WERI-Rb-1 (cell line): Measurements from ENCODE around the gene RARG.
A peak's percentile ranks its signal among the peaks of the same experiment; 100 is the strongest.

Experiments used
- DNase-seq: peaks from one replicate; pipeline ENCODE4 v3.0.0-alpha.2; 2020
- H3K27ac ChIP-seq: fragments of 250-450 bp; sonication (Bioruptor Pico); 2 replicates; pipeline ENCODE4 v1.5.1; 2020; ENCODE audit warnings: mild to moderate bottlenecking, moderate library complexity
- H3K27me3 ChIP-seq: fragments of 250-450 bp; sonication (Bioruptor Pico); 2 replicates; pipeline ENCODE4 v1.5.1; 2021; ENCODE audit warnings: mild to moderate bottlenecking, low read depth, moderate library complexity; ENCODE audit not compliant: insufficient read depth, severe bottlenecking
- H3K36me3 ChIP-seq: fragments of 250-450 bp; sonication (Bioruptor Pico); 2 replicates; pipeline ENCODE4 v1.5.1; 2020; ENCODE audit warnings: mild to moderate bottlenecking, moderate library complexity
- H3K4me3 ChIP-seq: 2 replicates; pipeline ENCODE4 v1.5.1; 2011; ENCODE audit warnings: low read depth, mild to moderate bottlenecking, control low read depth, low read length
- H3K9me3 ChIP-seq: fragments of 250-450 bp; sonication (Bioruptor Pico); 2 replicates; pipeline ENCODE4 v1.5.1; 2021; ENCODE audit warnings: mild to moderate bottlenecking, moderate library complexity; ENCODE audit not compliant: severe bottlenecking
- CTCF ChIP-seq: IDR thresholded peaks from 2 replicates; pipeline ENCODE4 v1.5.1; 2011; ENCODE audit warnings: low read depth, mild to moderate bottlenecking, control low read depth, inconsistent platforms, low read length

Gene RARG

GRCh38 chr12:53174881-53175491 lies 57.0 kb downstream of the RARG start:
- DNase-seq, result no peak
- TF ChIP-seq CTCF, result peak; percentile 45; the same call in 1 of the 2 replicates

GRCh38 chr12:53173085-53173715 lies 58.8 kb downstream of the RARG start:
- Histone ChIP-seq H3K9me3 (no peaks in the 10 kb centered on the region), H3K27ac (no peak overlapping the region), H3K36me3 (no peaks in the 10 kb centered on the region), H3K27me3 (no peaks in the 10 kb centered on the region), H3K4me3 (no peak overlapping the region)
- no peak for DNase-seq
- TF ChIP-seq CTCF, result no peak

More at GRCh38 chr12:53174881-53175491, 57.0 kb downstream of the RARG start:
- Histone ChIP-seq H3K4me3 (no peak overlapping the region), H3K27me3 (no peaks in the 10 kb centered on the region), H3K36me3 (no peaks in the 10 kb centered on the region), H3K9me3 (no peaks in the 10 kb centered on the region), H3K27ac (no peak overlapping the region)

GRCh38 chr12:53172352-53172751 lies 59.7 kb downstream of the RARG start:
- Histone ChIP-seq H3K27me3 (no peaks in the 10 kb centered on the region), H3K27ac (no peak overlapping the region), H3K36me3 (no peaks in the 10 kb centered on the region), H3K9me3 (no peaks in the 10 kb centered on the region), H3K4me3 (no peak overlapping the region)
- TF ChIP-seq CTCF, result no peak
- DNase-seq, result no peak

- H3K9me3 ChIP-seq, result no peaks in the 10 kb centered on the region
- no peak for DNase-seq
- H3K36me3 ChIP-seq, result no peaks in the 10 kb centered on the region
- no peak overlapping the region for H3K27ac ChIP-seq
- no peak overlapping the region for H3K4me3 ChIP-seq
- no peaks in the 10 kb centered on the region for H3K27me3 ChIP-seq
- TF ChIP-seq CTCF, result no peak
Measured at GRCh38 chr12:53171725-53172329, 60.2 kb downstream of the RARG start.

GRCh38 chr12:53170876-53171724 lies 60.9 kb downstream of the RARG start:
- Histone ChIP-seq H3K4me3 (no peak overlapping the region), H3K36me3 (no peaks in the 10 kb centered on the region), H3K27ac (no peak overlapping the region), H3K27me3 (no peaks in the 10 kb centered on the region), H3K9me3 (no peaks in the 10 kb centered on the region)
- TF ChIP-seq CTCF, result no peak
- DNase-seq, result no peak
